GM19468 (cell line): ENCODE measurements around the gene TUBA8.
"Not testable (repeated sequence)": the region's sequence is repeated elsewhere in the genome, so short reads cannot be mapped to it uniquely, and the experiment has no call there.

Experiments used
- ATAC-seq: cut with Tn5 transposase; IDR thresholded peaks from one replicate; pipeline ENCODE4 v1.9.1; 2021; ENCODE audit warnings: mild to moderate bottlenecking, moderate library complexity, moderate number of reproducible peaks; ENCODE audit not compliant: unreplicated experiment; ENCODE audit errors: extremely low read depth

TUBA8 gene

GRCh38 chr22:18103527-18104269 is 6.9 kb upstream of the TUBA8 start:
- no peak for ATAC-seq

DNA sequence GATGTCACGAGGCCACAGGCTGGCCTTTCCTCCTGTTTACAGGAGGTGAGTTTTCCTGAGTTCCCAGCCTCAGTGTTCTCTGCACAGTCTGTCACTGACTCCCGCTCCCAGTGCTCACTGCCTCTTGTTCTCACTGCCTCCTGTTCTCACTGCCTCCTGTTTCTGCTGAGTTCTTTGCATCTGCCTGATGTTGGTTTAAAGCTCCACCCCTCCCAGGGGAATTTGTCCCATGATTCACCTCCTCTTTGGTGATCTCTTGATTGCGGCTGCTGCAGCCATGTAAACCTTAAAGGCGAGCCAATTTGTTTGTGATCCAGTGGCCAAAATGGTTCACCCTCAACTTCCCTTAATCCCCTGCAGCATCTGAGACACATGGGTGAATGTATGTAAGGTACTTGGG is 6.0 kb upstream of the TUBA8 start:
- ATAC-seq = no peak

GRCh38 chr22:18105981-18106380 is 4.6 kb upstream of the TUBA8 start:
- ATAC-seq = not testable (repeated sequence)

DNA sequence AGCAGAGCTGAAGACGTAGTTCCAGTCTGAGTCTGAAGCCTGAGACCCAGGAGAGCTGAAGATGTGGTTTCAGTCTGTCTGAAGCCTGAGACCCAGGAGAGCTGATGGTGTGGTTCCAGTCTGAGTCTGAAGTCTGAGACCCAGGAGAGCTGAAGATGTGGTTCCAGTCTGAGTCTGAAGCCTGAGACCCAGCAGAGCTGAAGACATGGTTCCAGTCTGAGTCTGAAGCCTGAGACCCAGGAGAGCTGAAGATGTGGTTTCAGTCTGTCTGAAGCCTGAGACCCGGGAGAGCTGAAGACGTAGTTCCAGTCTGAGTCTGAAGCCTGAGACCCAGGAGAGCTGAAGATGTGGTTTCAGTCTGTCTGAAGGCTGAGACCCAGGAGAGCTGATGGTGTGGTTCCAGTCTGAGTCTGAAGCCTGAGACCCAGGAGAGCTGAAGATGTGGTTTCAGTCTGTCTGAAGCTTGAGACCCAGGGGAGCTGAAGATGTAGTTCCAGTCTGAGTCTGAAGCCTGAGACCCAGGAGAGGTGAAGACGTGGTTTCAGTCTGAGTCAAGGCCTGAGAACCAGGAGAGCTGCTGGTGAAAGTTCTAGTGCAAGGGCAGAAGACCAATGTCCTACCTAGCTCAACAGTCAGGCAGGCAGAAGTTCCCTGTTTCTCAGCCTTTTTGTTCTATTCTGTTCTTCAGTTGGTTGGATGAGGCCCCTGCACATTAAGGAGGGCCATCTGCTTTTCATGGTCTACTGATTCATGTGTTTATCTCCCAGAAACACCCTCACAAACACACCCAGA is 3.9 kb upstream of the TUBA8 start:
- not testable (repeated sequence) for ATAC-seq

GRCh38 chr22:18108187-18108586 is 2.4 kb upstream of the TUBA8 start:
- ATAC-seq = no peak

- no peak for ATAC-seq
Observed at GRCh38 chr22:18109410-18110193, 1.0 kb upstream of the TUBA8 start.

- no peak for ATAC-seq
Observed at GRCh38 chr22:18110954-18111758, 547 bp downstream of the TUBA8 start.

GRCh38 chr22:18111759-18112330 is 1.2 kb downstream of the TUBA8 start:
- ATAC-seq = no peak

DNA sequence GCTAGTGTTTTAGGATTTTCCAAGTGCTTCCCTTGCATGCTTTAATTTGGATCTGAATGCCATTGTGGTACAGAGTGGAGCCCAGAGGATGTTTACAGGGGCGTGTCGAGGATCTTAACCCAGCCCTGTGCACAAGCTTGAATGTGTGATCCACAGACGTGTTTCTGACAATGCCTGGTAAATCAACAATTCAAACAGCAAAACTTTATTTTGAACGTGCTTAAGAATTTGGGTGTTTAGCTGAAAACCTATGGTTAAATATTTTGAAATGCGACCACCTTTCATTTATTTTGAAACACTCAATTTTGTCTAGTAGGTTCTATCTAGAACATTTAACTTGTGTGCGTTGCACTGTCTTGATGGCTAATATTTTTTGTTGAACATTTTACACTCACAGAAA is 1.8 kb downstream of the TUBA8 start:
- no peak for ATAC-seq

DNA sequence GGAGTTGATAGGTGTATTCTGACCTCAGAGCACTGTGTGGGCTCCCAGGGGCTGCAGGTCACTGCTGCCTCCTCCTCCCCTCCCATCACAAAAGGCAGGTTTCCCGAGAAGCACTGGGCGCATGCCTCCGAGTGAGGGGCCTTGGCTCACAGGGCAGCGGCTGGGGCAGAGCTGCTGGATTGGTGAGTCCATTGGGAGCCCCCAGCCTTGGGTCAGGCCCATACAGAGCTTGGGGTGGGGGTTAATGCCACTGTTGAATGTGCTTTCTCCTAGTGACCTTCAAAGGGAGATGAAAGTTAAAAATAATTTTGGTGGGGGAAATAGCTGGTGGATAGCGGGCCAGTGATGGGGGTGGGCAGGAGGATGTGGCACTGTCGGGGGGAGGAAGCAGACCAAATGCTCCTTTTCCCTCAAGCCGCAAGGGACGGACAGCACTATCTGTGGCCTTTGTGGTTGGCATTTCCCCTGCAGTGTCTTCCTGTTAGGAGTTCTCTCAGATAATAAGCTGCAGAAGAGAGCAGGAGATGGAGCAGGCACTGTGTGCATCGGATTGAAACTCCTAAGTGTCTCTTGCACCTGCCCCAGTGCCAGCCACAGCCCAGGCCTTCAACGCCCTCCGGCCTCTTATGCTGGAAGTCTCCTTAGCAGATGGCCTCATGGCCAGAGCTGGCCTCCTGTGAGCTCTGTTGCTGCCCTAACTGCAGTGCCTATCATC is 3.2 kb downstream of the TUBA8 start:
- ATAC-seq = no peak

DNA sequence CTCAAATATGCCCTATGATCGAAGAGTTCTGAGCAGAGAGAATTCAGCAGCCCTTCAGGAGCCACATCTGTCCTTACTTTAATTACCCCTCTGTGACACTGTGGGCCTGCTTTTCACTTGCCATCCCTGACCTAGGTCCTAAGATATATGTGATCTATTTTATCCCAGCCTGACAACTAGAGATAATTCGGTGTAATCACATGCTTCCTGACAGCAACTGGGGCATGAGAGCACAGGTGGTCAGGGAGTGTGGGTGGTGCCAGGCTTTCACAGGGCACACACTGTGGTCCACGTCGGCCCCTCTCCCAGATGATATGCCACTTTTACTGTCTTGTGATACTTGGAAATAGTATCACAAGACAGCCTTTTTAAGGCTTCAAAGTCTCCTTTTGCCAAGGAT is 3.9 kb downstream of the TUBA8 start:
- no peak for ATAC-seq

DNA sequence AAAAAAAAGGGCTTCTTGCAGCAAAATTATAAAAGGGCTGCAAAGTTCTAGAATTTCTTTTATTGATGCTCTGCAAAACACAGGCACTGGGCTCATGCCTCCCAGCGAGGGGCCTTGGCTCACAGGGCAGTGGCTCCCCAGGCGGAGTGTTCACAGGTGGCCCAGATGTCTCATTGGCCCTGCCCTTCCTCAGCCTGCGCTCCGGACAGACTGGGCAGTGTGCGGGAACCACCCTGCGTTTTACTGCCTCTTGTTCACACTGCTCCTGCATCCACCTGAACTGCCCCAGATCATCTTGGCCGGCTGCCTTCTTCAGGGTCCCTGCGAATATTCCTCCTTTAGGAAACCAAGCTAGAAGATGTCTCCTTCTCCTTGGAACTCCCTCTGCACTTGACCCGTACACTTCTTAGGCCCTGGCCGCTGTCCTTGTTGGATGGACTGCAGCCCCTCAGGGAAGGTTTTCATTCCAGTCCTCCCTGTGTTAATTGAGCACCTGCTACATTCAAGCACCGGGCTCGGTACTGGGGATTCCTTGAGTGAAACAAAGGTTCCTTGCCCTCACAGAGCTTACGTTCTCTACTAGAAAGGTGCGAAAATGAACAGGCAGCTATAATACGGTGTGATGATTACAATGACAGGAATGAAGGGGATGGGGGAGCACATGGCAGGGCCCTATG is 4.5 kb downstream of the TUBA8 start:
- no peak for ATAC-seq

GRCh38 chr22:18115906-18116371 is 5.3 kb downstream of the TUBA8 start:
- no peak for ATAC-seq

GRCh38 chr22:18116634-18117033 is 6.0 kb downstream of the TUBA8 start:
- no peak for ATAC-seq

DNA sequence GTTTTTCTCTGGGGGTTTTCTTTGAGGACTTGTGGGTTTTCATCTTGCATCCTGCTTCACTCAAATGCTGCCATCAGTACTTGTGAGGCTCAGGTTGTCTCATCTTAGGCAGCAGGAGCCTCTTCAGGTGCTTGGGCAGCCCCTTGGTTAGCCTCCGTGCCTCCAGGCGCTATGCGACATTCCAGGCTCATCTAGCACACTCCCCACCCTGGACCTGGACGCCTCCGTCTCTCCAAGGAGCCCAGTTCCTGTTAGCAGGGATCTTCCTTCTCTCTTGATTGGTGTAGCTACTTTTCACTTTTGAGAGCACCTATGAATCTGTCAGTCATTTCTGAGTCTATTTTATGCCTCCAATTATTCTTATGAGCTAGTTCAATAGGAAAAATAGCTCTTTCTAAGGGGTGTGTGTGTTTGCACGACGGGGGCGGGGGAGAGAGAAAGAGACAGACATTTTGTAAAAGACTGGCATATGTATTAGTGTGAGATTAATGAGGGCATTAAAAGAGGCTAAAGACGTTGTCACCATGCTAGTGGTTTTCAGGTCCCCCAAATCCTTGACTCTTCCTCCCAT is 7.8 kb downstream of the TUBA8 start:
- no peak for ATAC-seq

- no peak for ATAC-seq
Observed at GRCh38 chr22:18119409-18120110, 9.0 kb downstream of the TUBA8 start.

DNA sequence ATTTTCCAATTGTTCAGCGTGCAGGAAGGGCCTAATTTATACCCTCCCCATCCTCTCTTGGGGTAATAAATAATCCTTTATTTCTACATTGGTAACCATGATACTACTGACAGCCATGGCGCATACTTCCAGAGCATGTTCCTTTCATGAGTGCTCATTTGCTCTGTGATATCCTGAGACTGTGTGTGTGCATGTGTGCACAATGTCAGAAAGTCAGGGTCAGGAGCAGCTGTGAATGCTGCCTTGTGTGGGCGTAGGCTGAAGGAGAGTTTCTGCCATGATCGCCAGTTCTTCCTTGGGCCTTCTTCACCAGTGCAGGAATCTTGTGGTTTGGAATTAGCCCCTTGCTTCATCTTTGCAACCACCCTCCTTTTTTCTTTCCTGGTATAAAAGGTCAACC is 10.2 kb downstream of the TUBA8 start:
- no peak for ATAC-seq

- no peak for ATAC-seq
Observed at GRCh38 chr22:18121506-18121905, 10.9 kb downstream of the TUBA8 start.
